Measurements from ENCODE around the gene STK11. TPM values are rescaled to one million over a fixed set of nuclear protein-coding genes. Genes with fewer than 3 reads are reported as not detected.

STK11 gene, protein sequence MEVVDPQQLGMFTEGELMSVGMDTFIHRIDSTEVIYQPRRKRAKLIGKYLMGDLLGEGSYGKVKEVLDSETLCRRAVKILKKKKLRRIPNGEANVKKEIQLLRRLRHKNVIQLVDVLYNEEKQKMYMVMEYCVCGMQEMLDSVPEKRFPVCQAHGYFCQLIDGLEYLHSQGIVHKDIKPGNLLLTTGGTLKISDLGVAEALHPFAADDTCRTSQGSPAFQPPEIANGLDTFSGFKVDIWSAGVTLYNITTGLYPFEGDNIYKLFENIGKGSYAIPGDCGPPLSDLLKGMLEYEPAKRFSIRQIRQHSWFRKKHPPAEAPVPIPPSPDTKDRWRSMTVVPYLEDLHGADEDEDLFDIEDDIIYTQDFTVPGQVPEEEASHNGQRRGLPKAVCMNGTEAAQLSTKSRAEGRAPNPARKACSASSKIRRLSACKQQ
- total RNA-seq = 10 to 100 TPM; 38.0 to 48.4 (median 44.2) TPM

- ATAC-seq (ENCODE audit: low FRiP score) (peak; percentile 95), DNase-seq (ENCODE audit: low spot score) (peak; percentile 98)
- no peak for TF ChIP-seq CTCF (IDR thresholded peaks at IDR 0.05)
Measured at GRCh38 chr19:1205114-1206099, at the start of gene STK11. STK11 (plus strand) TSS chr19:1205778; CDS start chr19:1206914, 1,136 bp downstream.

GRCh38 chr19:1156305-1156801 is 49.2 kb upstream of the STK11 start:
- no peak for DNase-seq (ENCODE audit: low spot score)
- no peak for TF ChIP-seq CTCF (IDR thresholded peaks at IDR 0.05)
- peak; percentile 8 for ATAC-seq (ENCODE audit: low FRiP score)

GRCh38 chr19:1156830-1157615 is 48.6 kb upstream of the STK11 start:
- TF ChIP-seq CTCF (IDR thresholded peaks at IDR 0.05) = no peak
- ATAC-seq (ENCODE audit: low FRiP score) (peak; percentile 2), DNase-seq (ENCODE audit: low spot score) (no peak)

DNA sequence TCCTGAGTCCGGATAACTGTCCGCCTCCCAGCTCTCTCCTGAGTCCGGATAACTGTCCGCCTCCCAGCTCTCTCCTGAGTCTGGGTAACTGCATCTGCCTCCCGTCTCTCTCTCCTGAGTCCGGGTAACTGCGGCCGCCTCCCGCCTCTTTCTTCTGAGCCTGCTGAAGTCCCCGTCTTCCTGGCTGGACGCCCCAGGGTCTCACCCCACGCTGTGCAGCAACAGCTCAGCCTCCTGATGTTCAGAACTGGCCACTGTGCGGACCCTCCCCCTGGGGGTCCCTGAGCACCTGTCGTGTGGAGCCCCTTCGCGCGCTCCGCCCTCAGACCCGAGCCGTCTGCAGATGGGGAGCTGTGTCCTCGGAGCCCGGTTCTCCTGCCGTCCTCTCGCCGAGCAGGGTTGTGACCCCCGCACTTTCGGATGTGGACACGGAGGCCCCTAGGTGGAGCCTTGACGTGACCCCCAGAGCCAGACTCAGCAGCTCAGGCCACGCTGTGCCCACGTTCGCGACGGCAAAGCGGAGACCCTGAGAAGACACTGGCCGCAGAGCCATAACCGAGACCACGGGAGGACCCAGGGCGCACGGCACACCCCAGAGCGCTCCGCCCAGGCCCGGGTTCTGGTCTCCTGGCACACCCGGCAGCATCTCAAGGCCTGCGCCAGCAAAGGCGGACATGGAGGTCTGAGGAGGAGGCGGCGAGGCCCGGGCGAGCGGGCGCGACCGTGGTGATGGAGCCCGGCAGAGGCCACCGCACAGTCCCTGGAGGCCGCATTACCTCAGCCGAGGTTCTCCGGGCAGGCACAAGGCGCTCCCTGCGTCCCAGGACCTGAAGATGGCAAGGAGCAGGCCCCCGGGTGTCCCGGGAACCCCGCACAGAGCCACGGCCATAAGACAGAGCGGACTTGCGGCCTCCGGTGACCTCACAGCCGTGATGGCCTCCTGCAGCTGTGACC is 47.4 kb upstream of the STK11 start:
- ATAC-seq (ENCODE audit: low FRiP score) (no peak), DNase-seq (ENCODE audit: low spot score) (no peak)
- no peak for TF ChIP-seq CTCF (IDR thresholded peaks at IDR 0.05)

GRCh38 chr19:1158885-1159448 is 46.6 kb upstream of the STK11 start:
- DNase-seq (ENCODE audit: low spot score) (no peak), ATAC-seq (ENCODE audit: low FRiP score) (no peak)
- TF ChIP-seq CTCF (IDR thresholded peaks at IDR 0.05) = no peak
